H7 (cell line): ENCODE measurements around the gene STXBP6. TPM values are rescaled to one million over a fixed set of nuclear protein-coding genes. Genes with fewer than 3 reads are reported as not detected.

Source experiments
- DNase-seq: peaks from one replicate; pipeline ENCODE4 v3.0.0; 2012
- H3K27me3 ChIP-seq: 2 replicates; pipeline ENCODE4 v1.6.0; 2011; ENCODE audit warnings: mild to moderate bottlenecking, low read length; ENCODE audit not compliant: control insufficient read depth, insufficient read depth
- H3K36me3 ChIP-seq: replicated peaks from 2 replicates; pipeline ENCODE4 v1.5.1; 2011; ENCODE audit warnings: low read length; ENCODE audit not compliant: control insufficient read depth, insufficient read depth
- H3K4me3 ChIP-seq: 2 replicates; pipeline ENCODE4 v1.5.1; 2011; ENCODE audit warnings: low read depth, mild to moderate bottlenecking, control low read depth, low read length, moderate library complexity; ENCODE audit not compliant: insufficient read depth
- total RNA-seq: library from RNA; depleted of rRNA; stranded (reverse); fragments of >200 nt; shearing (Covaris generic); gene quantifications from 2 replicates; pipeline ENCODE4 v1.2.3, GENCODE V29; 2014

Gene STXBP6
- total RNA-seq, 1 experiment from 2014 or later, result 1.0 TPM

GRCh38 chr14:24927809-24928208, 122.1 kb downstream of the STXBP6 start:
- Histone ChIP-seq H3K36me3 (no peaks in the 10 kb centered on the region), H3K27me3 (no peaks in the 10 kb centered on the region), H3K4me3 (no peak overlapping the region)
- DNase-seq, result no peak

- H3K4me3 ChIP-seq, result no peak overlapping the region
- no peaks in the 10 kb centered on the region for H3K36me3 ChIP-seq
- H3K27me3 ChIP-seq, result no peaks in the 10 kb centered on the region
- no peak for DNase-seq
Observed at GRCh38 chr14:24925771-24926374, 124.1 kb downstream of the STXBP6 start.

- H3K36me3 ChIP-seq, result no peaks in the 10 kb centered on the region
- H3K4me3 ChIP-seq, result no peak overlapping the region
- DNase-seq, result no peak
- no peaks in the 10 kb centered on the region for H3K27me3 ChIP-seq
Observed at GRCh38 chr14:24924544-24924943, 125.4 kb downstream of the STXBP6 start.

GRCh38 chr14:24921903-24922302, 128.0 kb downstream of the STXBP6 start:
- Histone ChIP-seq H3K27me3 (no peaks in the 10 kb centered on the region), H3K4me3 (no peak overlapping the region), H3K36me3 (no peaks in the 10 kb centered on the region)
- no peak for DNase-seq

- DNase-seq, result no peak
- no peaks in the 10 kb centered on the region for H3K27me3 ChIP-seq
Observed at GRCh38 chr14:24920265-24921075, 129.5 kb downstream of the STXBP6 start.

GRCh38 chr14:24918822-24919221, 131.1 kb downstream of the STXBP6 start:
- Histone ChIP-seq H3K36me3 (no peaks in the 10 kb centered on the region), H3K27me3 (no peaks in the 10 kb centered on the region), H3K4me3 (no peak overlapping the region)
- DNase-seq, result no peak

More at GRCh38 chr14:24920265-24921075, 129.5 kb downstream of the STXBP6 start:
- no peaks in the 10 kb centered on the region for H3K36me3 ChIP-seq
- no peak overlapping the region for H3K4me3 ChIP-seq

GRCh38 chr14:24915958-24916595, 133.9 kb downstream of the STXBP6 start:
- Histone ChIP-seq H3K36me3 (no peaks in the 10 kb centered on the region), H3K4me3 (no peak overlapping the region), H3K27me3 (no peaks in the 10 kb centered on the region)
- no peak for DNase-seq

- DNase-seq, result no peak
- H3K4me3 ChIP-seq, result no peak overlapping the region
- H3K27me3 ChIP-seq, result no peaks in the 10 kb centered on the region
- H3K36me3 ChIP-seq, result no peaks in the 10 kb centered on the region
Observed at GRCh38 chr14:24915403-24915921, 134.5 kb downstream of the STXBP6 start.

GRCh38 chr14:24913746-24914145, 136.2 kb downstream of the STXBP6 start:
- no peaks in the 10 kb centered on the region for H3K27me3 ChIP-seq
- no peaks in the 10 kb centered on the region for H3K36me3 ChIP-seq
- H3K4me3 ChIP-seq, result no peak overlapping the region
- DNase-seq, result no peak

- no peak for DNase-seq
- Histone ChIP-seq H3K4me3 (no peak overlapping the region), H3K36me3 (no peaks in the 10 kb centered on the region), H3K27me3 (no peaks in the 10 kb centered on the region)
Observed at GRCh38 chr14:24913021-24913420, 136.9 kb downstream of the STXBP6 start.

- no peak overlapping the region for H3K4me3 ChIP-seq
- H3K36me3 ChIP-seq, result no peaks in the 10 kb centered on the region
- H3K27me3 ChIP-seq, result no peaks in the 10 kb centered on the region
- DNase-seq, result no peak
Observed at GRCh38 chr14:24911324-24912109, 138.4 kb downstream of the STXBP6 start.

- Histone ChIP-seq H3K27me3 (no peaks in the 10 kb centered on the region), H3K36me3 (no peaks in the 10 kb centered on the region), H3K4me3 (no peak overlapping the region)
- no peak for DNase-seq
Observed at GRCh38 chr14:24910408-24910986, 139.4 kb downstream of the STXBP6 start.

GRCh38 chr14:24909523-24910302, 140.2 kb downstream of the STXBP6 start:
- H3K27me3 ChIP-seq, result no peaks in the 10 kb centered on the region
- no peak for DNase-seq
- no peak overlapping the region for H3K4me3 ChIP-seq
- no peaks in the 10 kb centered on the region for H3K36me3 ChIP-seq
